ENCODE results near the gene MRAP. TPM values are rescaled to one million over a fixed set of nuclear protein-coding genes. Genes with fewer than 3 reads are reported as not detected.
"Not testable (repeated sequence)": the region's sequence is repeated elsewhere in the genome, so short reads cannot be mapped to it uniquely, and the experiment has no call there.

Gene MRAP
- total RNA-seq, 1 donor from 2014 or later, result not detected

- DNase-seq (ENCODE audit: low spot score in 2 of 2, unreplicated experiment in 2 of 2), result peak in 1 of 2 experiments; percentile 65
- no peak overlapping the region for H3K4me3 Mint-ChIP-seq
Observed at GRCh38 chr21:32256873-32257620, 41.6 kb upstream of the MRAP start.

DNA sequence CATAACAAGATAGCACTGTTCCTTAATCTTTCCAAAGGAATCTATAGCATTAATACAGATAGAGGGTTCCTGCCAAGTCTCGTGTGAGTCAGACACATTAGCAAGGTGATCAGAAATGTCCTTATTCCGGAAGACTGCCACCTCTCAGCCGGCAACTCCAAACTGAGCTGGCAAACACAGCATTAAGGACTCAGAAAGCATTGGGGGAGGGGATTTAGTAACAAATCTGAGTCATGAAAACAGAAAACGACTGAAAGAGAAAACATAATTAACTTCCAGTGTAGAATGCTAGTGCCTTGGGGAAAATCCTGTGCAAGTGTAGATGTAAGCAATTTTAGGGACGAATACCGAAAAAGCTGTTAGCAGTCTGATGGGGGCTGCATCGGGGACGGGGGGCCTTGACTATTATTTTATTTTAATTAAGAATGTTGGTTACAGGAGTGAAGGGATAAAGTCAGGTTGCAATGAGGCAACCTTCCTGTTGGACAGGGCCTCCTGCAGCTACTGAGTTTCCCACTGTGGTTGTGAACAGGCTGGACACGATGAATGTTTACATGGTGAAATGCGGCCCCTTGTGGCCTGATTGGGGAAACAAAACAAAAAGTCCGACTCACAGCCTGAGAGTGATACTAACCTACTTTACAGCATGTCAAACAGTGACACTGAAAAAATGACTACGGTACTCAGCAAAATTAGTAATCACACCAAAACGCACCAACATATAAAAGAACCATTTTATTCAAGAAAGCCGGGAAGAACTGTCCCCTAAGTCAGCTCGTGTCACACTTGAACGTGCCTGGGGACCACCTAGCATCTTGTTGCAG lies 40.5 kb upstream of the MRAP start:
- Mint-ChIP-seq H3K27ac (peak overlapping the region; percentile 57), H3K27me3 (ENCODE audit: low read depth) (no peaks in the 10 kb centered on the region), H3K36me3 (no peaks in the 10 kb centered on the region), H3K4me1 (peaks cover 26% of the 10 kb centered on the region), H3K4me3 (no peak overlapping the region), H3K9me3 (no peaks in the 10 kb centered on the region)
- peak; percentile 81 for TF ChIP-seq CTCF (IDR thresholded peaks at IDR 0.05; ENCODE audit: unreplicated experiment)
- peak; percentile 45 to 71 for DNase-seq (ENCODE audit: low spot score in 2 of 2, unreplicated experiment in 2 of 2)

More at GRCh38 chr21:32256873-32257620, 41.6 kb upstream of the MRAP start:
- Mint-ChIP-seq H3K4me1 (peaks cover 30% of the 10 kb centered on the region), H3K9me3 (no peaks in the 10 kb centered on the region), H3K36me3 (no peaks in the 10 kb centered on the region), H3K27ac (peak overlapping the region; percentile 90), H3K27me3 (ENCODE audit: low read depth) (no peaks in the 10 kb centered on the region)
- no peak for TF ChIP-seq CTCF (IDR thresholded peaks at IDR 0.05; ENCODE audit: unreplicated experiment)

DNA sequence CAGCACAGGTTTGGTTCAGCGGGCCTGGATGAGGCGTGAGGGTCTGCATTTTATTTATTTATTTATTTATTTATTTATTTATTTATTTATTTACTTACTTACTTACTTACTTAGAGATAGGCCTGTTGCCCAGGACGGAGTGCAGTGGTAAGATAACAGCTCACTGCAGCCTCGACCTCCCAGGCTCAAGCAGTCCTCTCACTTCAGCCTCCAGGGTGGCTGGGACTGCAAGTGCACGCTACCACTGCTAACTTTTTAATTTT lies 39.9 kb upstream of the MRAP start:
- H3K9me3 Mint-ChIP-seq; H3K27me3 Mint-ChIP-seq (ENCODE audit: low read depth); H3K27ac Mint-ChIP-seq; H3K4me3 Mint-ChIP-seq; DNase-seq (ENCODE audit: low spot score in 2 of 2, unreplicated experiment in 2 of 2); H3K36me3 Mint-ChIP-seq: not testable (repeated sequence)
- H3K4me1 Mint-ChIP-seq, result peaks cover 21% of the 10 kb centered on the region

DNA sequence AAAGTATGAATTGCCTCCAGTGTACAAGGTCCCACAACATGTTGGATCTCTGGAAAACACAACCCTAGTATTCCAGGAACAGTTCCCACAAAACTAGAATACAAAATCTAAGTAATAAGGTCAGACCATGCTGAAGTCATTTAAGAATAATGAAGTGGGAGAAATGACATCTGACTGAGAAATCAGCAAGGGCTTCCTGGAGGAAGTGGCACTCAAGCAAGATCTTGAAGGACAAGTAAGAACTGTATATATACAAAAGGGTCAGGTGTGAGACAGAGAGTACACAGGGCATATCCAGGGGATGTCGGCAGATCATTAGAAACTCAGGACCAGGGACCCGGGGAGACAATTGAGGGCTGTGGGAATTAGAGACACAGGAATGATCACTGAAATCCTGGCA lies 38.5 kb upstream of the MRAP start:
- no peak for TF ChIP-seq CTCF (IDR thresholded peaks at IDR 0.05; ENCODE audit: unreplicated experiment)
- H3K27me3 Mint-ChIP-seq (ENCODE audit: low read depth), result no peaks in the 10 kb centered on the region
- H3K9me3 Mint-ChIP-seq, result no peaks in the 10 kb centered on the region
- H3K36me3 Mint-ChIP-seq, result no peaks in the 10 kb centered on the region
- no peak overlapping the region for H3K4me3 Mint-ChIP-seq
- DNase-seq (ENCODE audit: low spot score in 2 of 2, unreplicated experiment in 2 of 2), result no peak
- no peak overlapping the region for H3K27ac Mint-ChIP-seq
- H3K4me1 Mint-ChIP-seq, result peaks cover 21% of the 10 kb centered on the region

DNA sequence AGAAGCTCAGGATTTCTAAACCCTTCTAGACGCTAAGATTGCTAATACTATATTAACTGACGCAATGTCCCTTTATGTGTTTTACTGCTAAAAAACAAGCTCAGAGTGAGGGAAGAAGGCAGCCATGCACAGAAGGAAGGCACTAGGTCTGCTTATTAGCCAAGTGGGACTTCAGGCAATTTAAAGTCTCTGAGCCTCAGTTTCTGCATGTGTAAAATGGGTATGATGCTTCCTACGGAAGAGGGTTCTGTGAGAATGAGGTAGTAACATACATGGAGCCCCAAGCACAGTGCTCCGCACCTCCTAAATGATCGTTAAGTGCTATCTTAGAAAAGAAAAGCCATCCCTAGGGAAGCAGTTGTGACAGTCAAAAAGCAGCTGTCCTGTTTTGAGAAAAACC lies 36.7 kb upstream of the MRAP start:
- no peak overlapping the region for H3K27ac Mint-ChIP-seq
- peaks cover 6% of the 10 kb centered on the region for H3K36me3 Mint-ChIP-seq
- H3K4me1 Mint-ChIP-seq, result peaks cover 9% of the 10 kb centered on the region
- no peak overlapping the region for H3K4me3 Mint-ChIP-seq
- no peaks in the 10 kb centered on the region for H3K27me3 Mint-ChIP-seq (ENCODE audit: low read depth)
- no peaks in the 10 kb centered on the region for H3K9me3 Mint-ChIP-seq
- no peak for TF ChIP-seq CTCF (IDR thresholded peaks at IDR 0.05; ENCODE audit: unreplicated experiment)
- no peak for DNase-seq (ENCODE audit: low spot score in 2 of 2, unreplicated experiment in 2 of 2)

DNA sequence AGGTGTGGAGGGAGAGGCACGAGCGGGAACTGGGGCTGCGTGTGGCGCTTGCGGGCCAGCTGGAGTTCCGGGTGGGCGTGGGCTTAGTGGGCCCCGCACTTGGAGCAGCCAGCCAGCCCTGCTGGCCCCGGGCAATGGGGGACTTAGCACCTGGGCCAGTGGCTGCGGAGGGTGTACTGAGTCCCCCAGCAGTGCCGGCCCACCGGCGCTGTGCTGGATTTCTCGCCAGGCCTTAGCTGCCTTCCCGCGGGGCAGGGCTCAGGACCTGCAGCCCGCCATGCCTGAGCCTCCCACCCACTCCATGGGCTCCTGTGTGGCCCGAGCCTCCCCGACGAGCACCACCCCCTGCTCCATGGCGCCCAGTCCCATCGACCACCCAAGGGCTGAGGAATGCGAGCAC lies 33.3 kb upstream of the MRAP start:
- not testable (repeated sequence) for H3K27ac Mint-ChIP-seq; H3K4me3 Mint-ChIP-seq; H3K4me1 Mint-ChIP-seq; DNase-seq (ENCODE audit: low spot score in 2 of 2, unreplicated experiment in 2 of 2); H3K27me3 Mint-ChIP-seq (ENCODE audit: low read depth); H3K9me3 Mint-ChIP-seq
- peaks cover 10% of the 10 kb centered on the region for H3K36me3 Mint-ChIP-seq

Measured in mesothelial cell of epicardium (in vitro differentiated cells).